HEK293 (cell line): ENCODE measurements around the gene LSM2.

ENCODE experiments used
- HOXC10 ChIP-seq: sonication (generic); formaldehyde crosslinking; IDR thresholded peaks from 2 replicates; pipeline ENCODE4 v1.8.1; 2023; ENCODE audit warnings: mild to moderate bottlenecking, missing genetic modification reagents
- KLF7 ChIP-seq: fragments of 450-650 bp; formaldehyde crosslinking; IDR thresholded peaks from 2 replicates; pipeline ENCODE4 v1.5.1; 2016; ENCODE audit warnings: missing biosample characterization, missing genetic modification characterization, borderline replicate concordance
- MEIS1 ChIP-seq: sonication (generic); formaldehyde crosslinking; IDR thresholded peaks from 2 replicates; pipeline ENCODE4 v1.8.1; 2022; ENCODE audit warnings: missing genetic modification reagents, mild to moderate bottlenecking, borderline replicate concordance
- MZF1 ChIP-seq: fragments of 450-650 bp; formaldehyde crosslinking; IDR thresholded peaks from 2 replicates; pipeline ENCODE4 v1.5.1; 2017; ENCODE audit warnings: missing biosample characterization, missing genetic modification characterization, borderline replicate concordance
- PATZ1 ChIP-seq: fragments of 450-650 bp; formaldehyde crosslinking; IDR thresholded peaks from 2 replicates; pipeline ENCODE4 v1.5.1; 2016; ENCODE audit warnings: missing biosample characterization, missing genetic modification characterization
- TRIM28 ChIP-seq: IDR thresholded peaks from 2 replicates; pipeline ENCODE4 v1.6.1; 2011; ENCODE audit warnings: low read length, control low read depth, borderline replicate concordance
- WT1 ChIP-seq: fragments of 450-650 bp; formaldehyde crosslinking; IDR thresholded peaks from 2 replicates; pipeline ENCODE4 v1.5.1; 2016; ENCODE audit warnings: missing biosample characterization, missing genetic modification characterization
- YY1 ChIP-seq: fragments of 450-650 bp; formaldehyde crosslinking; IDR thresholded peaks from 2 replicates; pipeline ENCODE4 v1.5.1; 2018; ENCODE audit warnings: missing biosample characterization, missing genetic modification characterization
- YY2 ChIP-seq: fragments of 450-650 bp; formaldehyde crosslinking; IDR thresholded peaks from 2 replicates; pipeline ENCODE4 v1.5.1; 2016; ENCODE audit warnings: missing biosample characterization, missing genetic modification characterization
- ZBTB11 ChIP-seq: fragments of 450-650 bp; formaldehyde crosslinking; conservative IDR thresholded peaks from 2 replicates; pipeline ENCODE4 v1.5.1; 2016; ENCODE audit warnings: low read depth, missing biosample characterization, missing genetic modification characterization
- ZBTB21 ChIP-seq: fragments of 450-650 bp; formaldehyde crosslinking; IDR thresholded peaks from 2 replicates; pipeline ENCODE4 v1.5.1; 2017; ENCODE audit warnings: missing biosample characterization, missing genetic modification characterization
- ZBTB26 ChIP-seq: fragments of 450-650 bp; formaldehyde crosslinking; optimal IDR thresholded peaks from 2 replicates; pipeline ENCODE3; 2016; ENCODE audit warnings: missing biosample characterization, mild to moderate bottlenecking, missing genetic modification characterization
- ZBTB7A ChIP-seq: fragments of 450-650 bp; formaldehyde crosslinking; IDR thresholded peaks from 2 replicates; pipeline ENCODE4 v1.5.1; 2016; ENCODE audit warnings: low read depth, missing biosample characterization, missing genetic modification characterization
- ZFP3 ChIP-seq: fragments of 450-650 bp; formaldehyde crosslinking; IDR thresholded peaks from 2 replicates; pipeline ENCODE4 v1.5.1; 2016; ENCODE audit warnings: low read depth, missing biosample characterization, missing genetic modification characterization
- ZNF133 ChIP-seq: fragments of 450-650 bp; formaldehyde crosslinking; IDR thresholded peaks from 2 replicates; pipeline ENCODE4 v1.5.1; 2016; ENCODE audit warnings: missing biosample characterization, missing genetic modification characterization
- ZNF157 ChIP-seq: fragments of 450-650 bp; formaldehyde crosslinking; IDR thresholded peaks from 2 replicates; pipeline ENCODE4 v1.5.1; 2016; ENCODE audit warnings: missing biosample characterization, missing genetic modification characterization
- ZNF16 ChIP-seq: fragments of 450-650 bp; formaldehyde crosslinking; IDR thresholded peaks from 2 replicates; pipeline ENCODE4 v1.5.1; 2016; ENCODE audit warnings: low read depth, missing biosample characterization, missing genetic modification characterization
- ZNF24 ChIP-seq: fragments of 450-650 bp; formaldehyde crosslinking; IDR thresholded peaks from 2 replicates; pipeline ENCODE4 v1.5.1; 2016; ENCODE audit warnings: missing biosample characterization, missing genetic modification characterization
- ZNF248 ChIP-seq: fragments of 450-650 bp; formaldehyde crosslinking; IDR thresholded peaks from 2 replicates; pipeline ENCODE4 v1.5.1; 2017; ENCODE audit warnings: missing biosample characterization, missing genetic modification characterization
- ZNF274 ChIP-seq, 2 experiments: fragments of 200-500 bp in 1 of 2; fragments of 450-650 bp in 1 of 2; sonication (Bioruptor generic) in 1 of 2; formaldehyde crosslinking in 1 of 2; IDR thresholded peaks; 2 replicates each; pipeline versions ENCODE4 v1.5.1 to v1.6.1; 2014 to 2016; ENCODE audit warnings: borderline replicate concordance in 1 of 2, inconsistent platforms in 1 of 2, low read length in 1 of 2, missing biosample characterization in 1 of 2, missing genetic modification characterization in 1 of 2
- ZNF362 ChIP-seq: fragments of 450-650 bp; formaldehyde crosslinking; IDR thresholded peaks from 2 replicates; pipeline ENCODE4 v1.5.1; 2016; ENCODE audit warnings: missing biosample characterization, missing genetic modification characterization
- ZNF394 ChIP-seq: fragments of 450-650 bp; formaldehyde crosslinking; IDR thresholded peaks from 2 replicates; pipeline ENCODE4 v1.5.1; 2016; ENCODE audit warnings: missing biosample characterization, missing genetic modification characterization, mild to moderate bottlenecking, moderate library complexity, borderline replicate concordance
- ZNF416 ChIP-seq: fragments of 450-650 bp; formaldehyde crosslinking; IDR thresholded peaks from 2 replicates; pipeline ENCODE4 v1.5.1; 2016; ENCODE audit warnings: missing biosample characterization, missing genetic modification characterization
- ZNF423 ChIP-seq: fragments of 450-650 bp; formaldehyde crosslinking; IDR thresholded peaks from 2 replicates; pipeline ENCODE4 v1.5.1; 2016; ENCODE audit warnings: missing biosample characterization, missing genetic modification characterization
- ZNF426 ChIP-seq: fragments of 450-650 bp; formaldehyde crosslinking; IDR thresholded peaks from 2 replicates; pipeline ENCODE4 v1.5.1; 2017; ENCODE audit warnings: missing biosample characterization, missing genetic modification characterization, mild to moderate bottlenecking, inconsistent platforms, moderate library complexity
- ZNF501 ChIP-seq: fragments of 450-650 bp; formaldehyde crosslinking; IDR thresholded peaks from 2 replicates; pipeline ENCODE4 v1.5.1; 2016; ENCODE audit warnings: missing biosample characterization, missing genetic modification characterization
- ZNF549 ChIP-seq: fragments of 450-650 bp; IDR thresholded peaks from 2 replicates; pipeline ENCODE4 v1.5.1; 2018; ENCODE audit warnings: missing biosample characterization, missing genetic modification characterization, mild to moderate bottlenecking, inconsistent platforms, moderate library complexity
- ZNF621 ChIP-seq: fragments of 450-650 bp; formaldehyde crosslinking; IDR thresholded peaks from 2 replicates; pipeline ENCODE4 v1.5.1; 2017; ENCODE audit warnings: missing biosample characterization, missing genetic modification characterization
- ZNF629 ChIP-seq: fragments of 450-650 bp; formaldehyde crosslinking; IDR thresholded peaks from 2 replicates; pipeline ENCODE4 v1.5.1; 2017; ENCODE audit warnings: missing biosample characterization, missing genetic modification characterization
- ZNF654 ChIP-seq: fragments of 450-650 bp; formaldehyde crosslinking; IDR thresholded peaks from 2 replicates; pipeline ENCODE4 v1.5.1; 2016; ENCODE audit warnings: low read depth, missing biosample characterization, missing genetic modification characterization
- ZNF692 ChIP-seq: fragments of 450-650 bp; formaldehyde crosslinking; IDR thresholded peaks from 2 replicates; pipeline ENCODE4 v1.5.1; 2016; ENCODE audit warnings: missing biosample characterization, missing genetic modification characterization

Gene LSM2

GRCh38 chr6:31795616-31796298 lies 11.0 kb downstream of the LSM2 start, which contains the start of gene VARS1 (continued):
- TF ChIP-seq MEIS1 (no peak), ZNF157 (tag by site-specific recombination) (no peak), ZBTB11 (tag by site-specific recombination) (no peak), ZBTB26 (tag by site-specific recombination) (peak; percentile 90), HOXC10 (no peak), YY2 (tag by site-specific recombination) (0 out of 2 replicates have a peak, but pooled peaks have one; percentile 50), KLF7 (peak; percentile 85), ZFP3 (tag by site-specific recombination) (no peak), ZNF133 (tag by site-specific recombination) (no peak), ZNF549 (tag by site-specific recombination) (no peak), ZBTB21 (0 out of 2 replicates have a peak, but pooled peaks have one; percentile 31), ZBTB7A (tag by site-specific recombination) (peak; percentile 57; the same call in 1 of the 2 replicates), ZNF654 (tag by site-specific recombination) (peak; percentile 46), ZNF426 (tag by site-specific recombination) (no peak), ZNF416 (tag by site-specific recombination) (no peak; the same call in 1 of the 2 replicates), ZNF621 (tag by site-specific recombination) (no peak), ZNF501 (tag by site-specific recombination) (peak; percentile 69; the same call in 1 of the 2 replicates), WT1 (peak; percentile 86), ZNF16 (tag by site-specific recombination) (no peak), ZNF629 (tag by site-specific recombination) (0 out of 2 replicates have a peak, but pooled peaks have one; percentile 22), MZF1 (tag by site-specific recombination) (no peak), TRIM28 (peak; percentile 10; the same call in 1 of the 2 replicates), ZNF248 (no peak), ZNF362 (no peak), ZNF394 (tag by site-specific recombination) (no peak), ZNF423 (tag by site-specific recombination) (peak; percentile 72), PATZ1 (tag by site-specific recombination) (peak; percentile 81), ZNF24 (no peak), ZNF692 (no peak; the same call in 1 of the 2 replicates), YY1 (tag by site-specific recombination) (peak; percentile 42), ZNF274 (IDR thresholded peaks at IDR 0.05; ENCODE audit: low read length) (no peak), ZNF274 (tag by site-specific recombination; IDR thresholded peaks at IDR 0.05; ENCODE audit: borderline replicate concordance) (no peak)
